Endothelial cell of umbilical vein (primary cell): ENCODE measurements around the gene STUM.

Experiments used
- CTCF ChIP-seq, 2 donors: IDR thresholded peaks; 1 replicate in 1 of 2; 2 replicates in 1 of 2; pipeline ENCODE4 v1.5.1; 2011; ENCODE audit warnings: low read length in 2 of 2, mild to moderate bottlenecking in 2 of 2, moderate library complexity in 2 of 2, control low read depth in 1 of 2, inconsistent platforms in 1 of 2, low read depth in 1 of 2; ENCODE audit not compliant: insufficient read depth in 1 of 2; ENCODE audit errors: extremely low read depth in 1 of 2
- EZH2 ChIP-seq: IDR thresholded peaks from 2 replicates; pipeline ENCODE4 v1.6.1; 2012; ENCODE audit warnings: borderline replicate concordance, low read depth, mild to moderate bottlenecking, moderate library complexity, low read length, inconsistent platforms; ENCODE audit not compliant: severe bottlenecking
- FOS ChIP-seq: IDR thresholded peaks from 2 replicates; pipeline ENCODE4 v1.6.1; 2011; ENCODE audit warnings: mild to moderate bottlenecking, low read length, moderate library complexity, borderline replicate concordance; ENCODE audit not compliant: insufficient read depth
- JUN ChIP-seq: IDR thresholded peaks from 2 replicates; pipeline ENCODE4 v1.6.1; 2011; ENCODE audit warnings: borderline replicate concordance, low read depth; ENCODE audit not compliant: insufficient read length, insufficient read depth
- MAX ChIP-seq: IDR thresholded peaks from 2 replicates; pipeline ENCODE4 v1.6.1; 2011; ENCODE audit not compliant: insufficient read depth, insufficient read length
- MYC ChIP-seq: IDR thresholded peaks from one replicate; pipeline ENCODE4 v1.6.1; 2011; ENCODE audit warnings: mild to moderate bottlenecking, low read depth, low read length
- POLR2A ChIP-seq: IDR thresholded peaks from 2 replicates; pipeline ENCODE4 v1.6.1; 2012; ENCODE audit warnings: low read depth, mild to moderate bottlenecking, control low read depth, low read length
- POLR2AphosphoS5 ChIP-seq: IDR thresholded peaks from 2 replicates; pipeline ENCODE4 v1.6.1; 2012; ENCODE audit warnings: low read depth, mild to moderate bottlenecking, control low read depth, low read length, moderate library complexity; ENCODE audit not compliant: insufficient read depth

DNA sequence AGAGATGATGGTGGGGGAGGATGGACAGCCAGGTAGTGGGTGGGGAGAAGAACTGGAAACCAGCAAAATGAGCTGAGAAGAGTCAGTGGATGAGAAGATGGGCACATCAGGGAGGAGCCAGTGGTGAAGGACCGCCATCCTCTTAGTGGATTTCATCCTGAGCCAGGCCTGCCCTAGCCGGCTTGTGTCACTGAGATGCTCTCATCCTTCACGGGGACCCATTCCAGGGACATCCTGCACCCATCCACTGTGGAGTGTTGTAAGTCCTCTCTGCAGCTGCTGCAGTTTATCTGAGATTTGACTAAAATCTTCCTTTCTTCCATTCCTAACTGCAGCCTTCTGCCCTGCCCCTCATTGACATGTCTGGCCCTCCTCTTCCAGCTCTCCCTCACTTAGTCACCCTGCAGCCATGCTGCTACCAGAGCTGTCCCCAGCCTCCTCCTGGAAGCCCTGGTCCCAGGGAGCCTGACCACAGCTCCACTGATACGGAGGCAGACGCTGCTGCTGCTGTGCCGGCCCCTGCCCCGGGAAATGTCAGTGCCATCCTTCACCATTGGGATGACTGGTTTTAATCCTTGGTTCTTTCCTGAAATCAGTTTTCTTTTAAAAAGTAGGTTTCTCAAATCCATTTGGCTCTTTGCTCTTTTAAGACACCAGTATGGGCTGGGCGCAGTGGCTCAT, 33.2 kb downstream of the STUM start:
- no peak for TF ChIP-seq CTCF (IDR thresholded peaks at IDR 0.05; ENCODE audit: extremely low read depth in 1 of 2, insufficient read depth in 1 of 2, low read depth in 1 of 2, low read length in 2 of 2)
- TF ChIP-seq POLR2A = no peak
- TF ChIP-seq EZH2 = no peak
- no peak for TF ChIP-seq MYC
- TF ChIP-seq POLR2AphosphoS5 = no peak
- TF ChIP-seq MAX = no peak
- TF ChIP-seq JUN = no peak
- no peak for TF ChIP-seq FOS
